ENCODE measurements around the gene DAAM2. TPM values are rescaled to one million over a fixed set of nuclear protein-coding genes. Genes with fewer than 3 reads are reported as not detected.

DAAM2 gene
- polyA plus RNA-seq, 1 donor (not counting 4 experiments of a cell fraction or from before 2014, with no cell fraction given) = not detected

- Histone ChIP-seq H3K4me1 (ENCODE audit: control insufficient read depth, extremely low read depth, insufficient read depth, low read length) (no peaks in the 10 kb centered on the region), H2AFZ (ENCODE audit: control insufficient read depth, low read length) (no peak overlapping the region), H3K36me3 (ENCODE audit: control insufficient read depth in 2 of 2, extremely low read depth in 1 of 2, insufficient read depth in 2 of 2, low read length in 2 of 2) (no peaks in the 10 kb centered on the region), H3K4me2 (ENCODE audit: control insufficient read depth, extremely low read depth, insufficient read depth, low read depth, low read length) (no peak overlapping the region), H3K27ac (ENCODE audit: control insufficient read depth, insufficient read depth, low read length) (no peak overlapping the region), H3K4me3 (ENCODE audit: control insufficient read depth in 2 of 3, extremely low read depth in 1 of 3, insufficient read depth in 2 of 3, low read depth in 1 of 3, low read length in 3 of 3) (no peak overlapping the region), H3K27me3 (ENCODE audit: control insufficient read depth, extremely low read depth, insufficient read depth, low read length) (no peaks in the 10 kb centered on the region), H3K9me3 (ENCODE audit: control insufficient read depth, low read depth, low read length) (no peaks in the 10 kb centered on the region), H3K9me1 (ENCODE audit: control insufficient read depth, extremely low read depth, insufficient read depth, low read length) (no peaks in the 10 kb centered on the region), H4K20me1 (ENCODE audit: control insufficient read depth, extremely low read depth, insufficient read depth, low read length) (no peaks in the 10 kb centered on the region), H3K9ac (ENCODE audit: control insufficient read depth, extremely low read depth, insufficient read depth, low read length) (no peak overlapping the region), H3K79me2 (ENCODE audit: control insufficient read depth, insufficient read depth, low read length) (no peaks in the 10 kb centered on the region)
- dilution Hi-C loops (cut with MboI; ENCODE audit: extremely low pct_ligation_motif_present, low sequenced_read_pairs) = no loop called here
- FAIRE-seq (no peak), DNase-seq (ENCODE audit: low read depth, low spot score) (no peak)
- no peak for TF ChIP-seq EZH2 (IDR thresholded peaks at IDR 0.05; ENCODE audit: low read length)
- TF ChIP-seq, protein P1, sequence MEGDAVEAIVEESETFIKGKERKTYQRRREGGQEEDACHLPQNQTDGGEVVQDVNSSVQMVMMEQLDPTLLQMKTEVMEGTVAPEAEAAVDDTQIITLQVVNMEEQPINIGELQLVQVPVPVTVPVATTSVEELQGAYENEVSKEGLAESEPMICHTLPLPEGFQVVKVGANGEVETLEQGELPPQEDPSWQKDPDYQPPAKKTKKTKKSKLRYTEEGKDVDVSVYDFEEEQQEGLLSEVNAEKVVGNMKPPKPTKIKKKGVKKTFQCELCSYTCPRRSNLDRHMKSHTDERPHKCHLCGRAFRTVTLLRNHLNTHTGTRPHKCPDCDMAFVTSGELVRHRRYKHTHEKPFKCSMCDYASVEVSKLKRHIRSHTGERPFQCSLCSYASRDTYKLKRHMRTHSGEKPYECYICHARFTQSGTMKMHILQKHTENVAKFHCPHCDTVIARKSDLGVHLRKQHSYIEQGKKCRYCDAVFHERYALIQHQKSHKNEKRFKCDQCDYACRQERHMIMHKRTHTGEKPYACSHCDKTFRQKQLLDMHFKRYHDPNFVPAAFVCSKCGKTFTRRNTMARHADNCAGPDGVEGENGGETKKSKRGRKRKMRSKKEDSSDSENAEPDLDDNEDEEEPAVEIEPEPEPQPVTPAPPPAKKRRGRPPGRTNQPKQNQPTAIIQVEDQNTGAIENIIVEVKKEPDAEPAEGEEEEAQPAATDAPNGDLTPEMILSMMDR (optimal IDR thresholded peaks at IDR 0.05 in 1 of 3, IDR thresholded peaks at IDR 0.05 in 1 of 3, conservative IDR thresholded peaks at IDR 0.05 in 1 of 3; ENCODE audit: extremely low read depth in 1 of 3, insufficient read depth in 2 of 3, low read length in 3 of 3) = no peak
Observed at GRCh38 chr6:39904946-39905639, 112.9 kb downstream of the DAAM2 start.

DNA sequence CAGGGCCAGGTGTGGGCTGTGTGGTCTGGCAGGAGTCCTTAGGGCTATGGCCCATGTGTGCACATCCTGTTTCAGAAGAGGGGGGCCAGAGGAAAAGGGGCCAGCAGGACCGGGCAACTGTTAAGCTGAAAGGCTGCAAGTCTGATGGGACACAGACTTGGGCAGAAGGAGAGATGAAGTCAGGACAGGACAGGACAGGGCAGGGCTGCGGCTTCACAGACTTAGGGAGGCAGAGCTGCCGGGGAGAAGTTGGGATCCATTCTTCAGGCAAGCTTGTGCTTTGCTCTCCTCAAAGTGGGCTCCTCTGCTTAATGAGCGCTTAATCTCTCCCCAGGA lies 113.4 kb downstream of the DAAM2 start:
- H3K27ac ChIP-seq (ENCODE audit: control insufficient read depth, insufficient read depth, low read length) = no peak overlapping the region
- no peaks in the 10 kb centered on the region for H3K36me3 ChIP-seq (ENCODE audit: control insufficient read depth in 2 of 2, extremely low read depth in 1 of 2, insufficient read depth in 2 of 2, low read length in 2 of 2)
- H3K79me2 ChIP-seq (ENCODE audit: control insufficient read depth, insufficient read depth, low read length) = no peaks in the 10 kb centered on the region
- FAIRE-seq = no peak
- no peaks in the 10 kb centered on the region for H3K27me3 ChIP-seq (ENCODE audit: control insufficient read depth, extremely low read depth, insufficient read depth, low read length)
- dilution Hi-C loops (cut with MboI; ENCODE audit: extremely low pct_ligation_motif_present, low sequenced_read_pairs) = no loop called here
- H4K20me1 ChIP-seq (ENCODE audit: control insufficient read depth, extremely low read depth, insufficient read depth, low read length) = no peaks in the 10 kb centered on the region
- no peaks in the 10 kb centered on the region for H3K4me1 ChIP-seq (ENCODE audit: control insufficient read depth, extremely low read depth, insufficient read depth, low read length)
- TF ChIP-seq EZH2 (IDR thresholded peaks at IDR 0.05; ENCODE audit: low read length) = no peak
- TF ChIP-seq, protein P1 (optimal IDR thresholded peaks at IDR 0.05 in 1 of 3, IDR thresholded peaks at IDR 0.05 in 1 of 3, conservative IDR thresholded peaks at IDR 0.05 in 1 of 3; ENCODE audit: extremely low read depth in 1 of 3, insufficient read depth in 2 of 3, low read length in 3 of 3) = no peak
- H3K9ac ChIP-seq (ENCODE audit: control insufficient read depth, extremely low read depth, insufficient read depth, low read length) = no peak overlapping the region
- no peaks in the 10 kb centered on the region for H3K9me1 ChIP-seq (ENCODE audit: control insufficient read depth, extremely low read depth, insufficient read depth, low read length)
- no peaks in the 10 kb centered on the region for H3K9me3 ChIP-seq (ENCODE audit: control insufficient read depth, low read depth, low read length)
- no peak for DNase-seq (ENCODE audit: low read depth, low spot score)
- no peak overlapping the region for H3K4me2 ChIP-seq (ENCODE audit: control insufficient read depth, extremely low read depth, insufficient read depth, low read depth, low read length)
- no peak overlapping the region for H3K4me3 ChIP-seq (ENCODE audit: control insufficient read depth in 2 of 3, extremely low read depth in 1 of 3, insufficient read depth in 2 of 3, low read depth in 1 of 3, low read length in 3 of 3)
- H2AFZ ChIP-seq (ENCODE audit: control insufficient read depth, low read length) = no peak overlapping the region
